IMR-90 (cell line): ENCODE data around the gene AAMP. TPM values are rescaled to one million over a fixed set of nuclear protein-coding genes. Genes with fewer than 3 reads are reported as not detected.

Source experiments
- ATAC-seq: fragments of 200-7000 bp; cut with Tn5 transposase; 2 replicates; pipeline ENCODE4 v1.9.1; 2020; ENCODE audit warnings: low read depth, mild to moderate bottlenecking, moderate library complexity
- BruUV-seq: library from RNA; stranded (reverse); fragments of 400-500 nt; replicated peaks from 2 replicates; lab custom pipeline; 2021; lab: Mats Ljungman, UMichigan
- CTCF ChIA-PET: fragments of 300-600 bp; formaldehyde crosslinking; extraction: SDS; loops from one replicate; lab custom pipeline; 2021; ENCODE audit warnings: antibody characterized with exemption; lab: Yijun Ruan, JAX
- POLR2A ChIA-PET: fragments of 300-600 bp; sonication (Branson Sonifier 250); formaldehyde crosslinking; loops from one replicate; lab custom pipeline; 2022; ENCODE audit warnings: antibody characterized with exemption; ENCODE audit not compliant: unreplicated experiment; lab: Charles Lee
- DNase-seq: peaks from one replicate; pipeline ENCODE4 v3.0.0; 2013
- H2AFZ ChIP-seq: replicated peaks from 2 replicates; pipeline ENCODE3; 2013; ENCODE audit warnings: low read length, mild to moderate bottlenecking; ENCODE audit not compliant: poor library complexity
- H2AK5ac ChIP-seq: 2 replicates; pipeline ENCODE4 v1.6.1; 2013; ENCODE audit warnings: low read depth, low read length, inconsistent platforms
- H2AK9ac ChIP-seq: replicated peaks from 2 replicates; pipeline ENCODE3; 2013; ENCODE audit warnings: mild to moderate bottlenecking, low read depth, low read length, moderate library complexity; ENCODE audit not compliant: poor library complexity
- H2BK120ac ChIP-seq: 2 replicates; pipeline ENCODE4 v1.6.1; 2013; ENCODE audit warnings: low read depth, low read length, inconsistent platforms
- H2BK15ac ChIP-seq: 3 replicates; pipeline ENCODE4 v1.6.1; 2013; ENCODE audit warnings: low read depth, low read length, inconsistent platforms
- H2BK20ac ChIP-seq: 2 replicates; pipeline ENCODE4 v1.6.1; 2013; ENCODE audit warnings: low read depth, mild to moderate bottlenecking, inconsistent platforms, low read length, moderate library complexity
- H2BK5ac ChIP-seq: 2 replicates; pipeline ENCODE4 v1.6.1; 2013; ENCODE audit warnings: mild to moderate bottlenecking, low read depth, low read length, inconsistent platforms; ENCODE audit not compliant: poor library complexity, severe bottlenecking
- H3K14ac ChIP-seq: replicated peaks from 2 replicates; pipeline ENCODE4 v1.6.1; 2013; ENCODE audit warnings: low read depth, low read length, inconsistent platforms
- H3K18ac ChIP-seq: 2 replicates; pipeline ENCODE4 v1.6.1; 2013; ENCODE audit warnings: low read depth, low read length, control low read depth
- H3K23ac ChIP-seq: 2 replicates; pipeline ENCODE4 v1.6.1; 2013; ENCODE audit warnings: low read depth, low read length, inconsistent platforms
- H3K27ac ChIP-seq: 2 replicates; pipeline ENCODE4 v1.5.1; 2013; ENCODE audit warnings: mild to moderate bottlenecking, control low read depth, low read length; ENCODE audit not compliant: insufficient read depth
- H3K27me3 ChIP-seq: 2 replicates; pipeline ENCODE4 v1.6.1; 2013; ENCODE audit warnings: low read length; ENCODE audit not compliant: control insufficient read depth, insufficient read depth
- H3K36me3 ChIP-seq: 2 replicates; pipeline ENCODE4 v1.6.1; 2013; ENCODE audit warnings: low read length, mixed read lengths; ENCODE audit not compliant: control insufficient read depth, insufficient read depth
- H3K4ac ChIP-seq: 2 replicates; pipeline ENCODE4 v1.6.1; 2013; ENCODE audit warnings: low read depth, low read length, inconsistent platforms
- H3K4me1 ChIP-seq: 2 replicates; pipeline ENCODE4 v1.6.1; 2013; ENCODE audit warnings: low read length, mixed read lengths; ENCODE audit not compliant: control insufficient read depth, insufficient read depth
- H3K4me2 ChIP-seq: 2 replicates; pipeline ENCODE4 v1.6.1; 2013; ENCODE audit warnings: low read depth, mild to moderate bottlenecking, control low read depth, low read length, moderate library complexity
- H3K4me3 ChIP-seq: 2 replicates; pipeline ENCODE4 v1.5.1; 2013; ENCODE audit warnings: low read depth, mild to moderate bottlenecking, control low read depth, low read length, moderate library complexity; ENCODE audit not compliant: insufficient read depth
- H3K56ac ChIP-seq: 2 replicates; pipeline ENCODE4 v1.6.1; 2013; ENCODE audit warnings: low read length, inconsistent platforms; ENCODE audit not compliant: insufficient read depth; ENCODE audit errors: extremely low read depth
- H3K79me1 ChIP-seq, 2 experiments: 2 replicates each; pipeline ENCODE4 v1.6.1; 2013; ENCODE audit warnings: low read length in 2 of 2, inconsistent platforms in 1 of 2, low read depth in 1 of 2
- H3K9ac ChIP-seq: 2 replicates; pipeline ENCODE4 v1.6.1; 2013; ENCODE audit warnings: low read depth, low read length, control low read depth
- H3K9me1 ChIP-seq: 2 replicates; pipeline ENCODE4 v1.6.1; 2013; ENCODE audit warnings: low read length, inconsistent platforms; ENCODE audit not compliant: insufficient read depth
- H3K9me3 ChIP-seq: 2 replicates; pipeline ENCODE4 v1.6.1; 2013; ENCODE audit warnings: low read length; ENCODE audit not compliant: control insufficient read depth, insufficient read depth
- H4K20me1 ChIP-seq: 2 replicates; pipeline ENCODE4 v1.6.1; 2013; ENCODE audit warnings: low read length, inconsistent platforms; ENCODE audit not compliant: insufficient read depth
- H4K5ac ChIP-seq: 2 replicates; pipeline ENCODE4 v1.6.1; 2013; ENCODE audit warnings: mild to moderate bottlenecking, low read depth, low read length, control low read depth
- H4K8ac ChIP-seq, 2 experiments: 2 replicates each; pipeline ENCODE4 v1.6.1; 2013; ENCODE audit warnings: low read depth in 2 of 2, low read length in 2 of 2, control low read depth in 1 of 2, inconsistent platforms in 1 of 2
- H4K91ac ChIP-seq: 2 replicates; pipeline ENCODE4 v1.6.1; 2013; ENCODE audit warnings: low read depth, low read length, inconsistent platforms; ENCODE audit not compliant: insufficient read depth
- ELK1 ChIP-seq: fragments of 150-350 bp; IDR thresholded peaks from 2 replicates; pipeline ENCODE4 v1.6.1; 2016; ENCODE audit warnings: low read depth, mild to moderate bottlenecking, low read length, moderate library complexity, borderline replicate concordance
- MAZ ChIP-seq: IDR thresholded peaks from 2 replicates; pipeline ENCODE4 v1.6.1; 2012; ENCODE audit warnings: low read depth, mild to moderate bottlenecking, low read length, improper control_type of control experiment, moderate library complexity, borderline replicate concordance
- SMC3 ChIP-seq: fragments of 150-350 bp; IDR thresholded peaks from 2 replicates; pipeline ENCODE4 v1.6.1; 2016; ENCODE audit warnings: low read depth, mild to moderate bottlenecking, antibody characterized with exemption, low read length, moderate library complexity
- WGBS, 2 experiments: methylation state at CpG; one replicate each; pipeline versions ENCODE4 v1.1.5 to v1.1.7; 2013; ENCODE audit warnings: missing lambda C conversion rate in 2 of 2; ENCODE audit not compliant: insufficient read length in 1 of 2; ENCODE audit errors: extremely low coverage in 2 of 2; 5-methylcytosine and 5-hydroxymethylcytosine counted together
- dilution Hi-C: fragments of 300-500 bp; cut with HindIII; formaldehyde crosslinking; loops from one replicate; pipeline ENCODE4 v1.14.3; 2018; ENCODE audit warnings: low sequenced_read_pairs; ENCODE audit not compliant: unreplicated experiment
- in situ Hi-C: fragments of 300-500 bp; cut with MboI; formaldehyde crosslinking; loops from 3 replicates; pipeline ENCODE4 v1.14.3; 2019; ENCODE audit warnings: low sequenced_read_pairs, inconsistent platforms, mixed read lengths
- intact Hi-C: fragments of 100-400 bp; cut with micrococcal nuclease; formaldehyde crosslinking; loops from 2 replicates; pipeline ENCODE4 v1.10.0; 2022
- polyA plus RNA-seq, 3 experiments: library from polyadenylated mRNA; depleted of rRNA; stranded (reverse); fragments of >200 nt; gene quantifications; 2 replicates each; pipeline ENCODE4 v1.2.3, GENCODE V29; 2012; ENCODE audit warnings: low replicate concordance in 1 of 3
- total RNA-seq: library from RNA; depleted of rRNA; stranded (reverse); fragments of >200 nt; gene quantifications from 2 replicates; pipeline ENCODE4 v1.2.3, GENCODE V29; 2012

Gene AAMP
- total and polyA plus RNA-seq, 2 of the 4 experiments (the other 2 are of a cell fraction): 104 to 112 TPM

- Histone ChIP-seq H2BK5ac (no peak overlapping the region), H3K56ac (no peak overlapping the region), H4K5ac (no peak overlapping the region), H2AK5ac (no peak overlapping the region), H3K4me3 (no peak overlapping the region), H3K9me1 (0 out of 2 replicates have a peak, but pooled peaks cover 5% of the 10 kb centered on the region), H3K18ac (no peak overlapping the region), H3K9ac (no peak overlapping the region), H2AK9ac (no peak overlapping the region), H2BK15ac (no peak overlapping the region), H3K9me3 (no peaks in the 10 kb centered on the region), H2AFZ (no peak overlapping the region), H2BK20ac (no peak overlapping the region), H2BK120ac (no peak overlapping the region), H3K4me1 (no peaks in the 10 kb centered on the region), H3K27me3 (no peaks in the 10 kb centered on the region), H4K91ac (no peak overlapping the region), H4K8ac (no peak overlapping the region), H3K27ac (no peak overlapping the region), H3K14ac (no peak overlapping the region), H3K23ac (no peak overlapping the region), H3K36me3 (peaks cover 69% of the 10 kb centered on the region), H3K4ac (no peak overlapping the region), H3K79me1 (peaks cover 44 to 70% of the 10 kb centered on the region in 2 experiments), H3K4me2 (no peak overlapping the region), H4K20me1 (peaks cover 27% of the 10 kb centered on the region)
- DNase-seq: no peak
- in situ Hi-C loops: no loop called here
- ChIA-PET POLR2A (no interaction called here), CTCF (no interaction called here)
- no peak for ATAC-seq
- BruUV-seq: no TSS peak
- dilution Hi-C loops: no loop called here
- intact Hi-C loops: no loop called here
- WGBS, 2 experiments: 92% methylated on average over 2 of the region's 5 CpGs; no CpG with 5 or more reads in 1 of the 2 experiments
- no peak for TF ChIP-seq MAZ
- no peak for TF ChIP-seq ELK1
- no peak for TF ChIP-seq SMC3
Measured at GRCh38 chr2:218245214-218245613, 24.7 kb downstream of the AAMP start.
